HepG2 (cell line): Measurements from ENCODE around the gene RBM15B. TPM values are rescaled to one million over a fixed set of nuclear protein-coding genes. Genes with fewer than 3 reads are reported as not detected.

Experiments
- CEBPB ChIP-seq: IDR thresholded peaks from 2 replicates; pipeline ENCODE4 v1.6.1; 2011; ENCODE audit warnings: low read depth, low read length, improper control_type of control experiment, borderline replicate concordance
- GPBP1L1 ChIP-seq: sonication (generic); formaldehyde crosslinking; IDR thresholded peaks from 2 replicates; pipeline ENCODE4 v1.5.0; 2020; ENCODE audit warnings: mild to moderate bottlenecking, missing genetic modification reagents
- KLF11 ChIP-seq: IDR thresholded peaks from 2 replicates; pipeline ENCODE4 v1.6.1; 2016; ENCODE audit warnings: missing compliant biosample characterization
- MEIS2 ChIP-seq: sonication (generic); formaldehyde crosslinking; IDR thresholded peaks from 2 replicates; pipeline ENCODE4 v1.9.0; 2021; ENCODE audit warnings: mild to moderate bottlenecking, missing genetic modification reagents
- MLLT10 ChIP-seq: sonication (generic); formaldehyde crosslinking; IDR thresholded peaks from 2 replicates; pipeline ENCODE4 v1.4.0; 2020; ENCODE audit warnings: missing genetic modification reagents
- NONO ChIP-seq, 2 experiments: fragments of 450-650 bp in 1 of 2; sonication (generic) in 1 of 2; formaldehyde crosslinking in 1 of 2; IDR thresholded peaks in 1 of 2; conservative IDR thresholded peaks in 1 of 2; 2 replicates each; pipeline versions ENCODE4 v1.6.1 to v1.8.0; 2017 to 2022; ENCODE audit warnings: mild to moderate bottlenecking in 1 of 2, missing genetic modification reagents in 1 of 2, moderate library complexity in 1 of 2
- POLR2G ChIP-seq: fragments of 200-400 bp; formaldehyde crosslinking; IDR thresholded peaks from 2 replicates; pipeline ENCODE4 v1.6.1; 2018; ENCODE audit warnings: mild to moderate bottlenecking, low read depth, low read length, moderate library complexity
- SMC3 ChIP-seq: IDR thresholded peaks from 2 replicates; pipeline ENCODE4 v1.6.1; 2011; ENCODE audit warnings: low read length, improper control_type of control experiment
- SMYD3 ChIP-seq: sonication (generic); formaldehyde crosslinking; IDR thresholded peaks from 2 replicates; pipeline ENCODE4 v1.8.1; 2023; ENCODE audit warnings: mild to moderate bottlenecking, missing genetic modification reagents
- SNAPC2 ChIP-seq: sonication (generic); formaldehyde crosslinking; IDR thresholded peaks from 2 replicates; pipeline ENCODE4 v1.8.1; 2022; ENCODE audit warnings: mild to moderate bottlenecking, missing genetic modification reagents
- SP4 ChIP-seq: sonication (generic); formaldehyde crosslinking; IDR thresholded peaks from 2 replicates; pipeline ENCODE4 v1.8.1; 2023; ENCODE audit warnings: mild to moderate bottlenecking, missing genetic modification reagents
- TBP ChIP-seq: sonication (generic); formaldehyde crosslinking; IDR thresholded peaks from 2 replicates; pipeline ENCODE4 v1.5.0; 2020; ENCODE audit warnings: missing genetic modification reagents
- ZNF18 ChIP-seq: sonication (generic); formaldehyde crosslinking; IDR thresholded peaks from 2 replicates; pipeline ENCODE4 v1.8.0; 2022; ENCODE audit warnings: mild to moderate bottlenecking, missing genetic modification reagents; ENCODE audit not compliant: insufficient replicate concordance
- ZNF326 ChIP-seq: sonication (generic); formaldehyde crosslinking; IDR thresholded peaks from 2 replicates; pipeline ENCODE4 v1.4.0; 2020; ENCODE audit warnings: missing genetic modification reagents, borderline replicate concordance
- ZNF430 ChIP-seq: sonication (generic); formaldehyde crosslinking; IDR thresholded peaks from 2 replicates; pipeline ENCODE4 v1.9.0; 2021; ENCODE audit warnings: mild to moderate bottlenecking, missing genetic modification reagents
- ZNF547 ChIP-seq: sonication (generic); formaldehyde crosslinking; IDR thresholded peaks from 2 replicates; pipeline ENCODE4 v1.5.1; 2020; ENCODE audit warnings: mild to moderate bottlenecking, missing genetic modification reagents
- ZNF780A ChIP-seq: sonication (generic); formaldehyde crosslinking; IDR thresholded peaks from 2 replicates; pipeline ENCODE4 v1.8.0; 2022; ENCODE audit warnings: mild to moderate bottlenecking, missing genetic modification reagents, moderate library complexity
- ZNF781 ChIP-seq: sonication (generic); formaldehyde crosslinking; IDR thresholded peaks from 2 replicates; pipeline ENCODE4 v1.5.1; 2020; ENCODE audit warnings: borderline replicate concordance, mild to moderate bottlenecking, missing genetic modification reagents; ENCODE audit errors: not compliant biosample characterization
- ZNF841 ChIP-seq: sonication (generic); formaldehyde crosslinking; IDR thresholded peaks from 2 replicates; pipeline ENCODE4 v1.8.1; 2023; ENCODE audit warnings: missing genetic modification reagents, borderline replicate concordance
- ZNF878 ChIP-seq: sonication (generic); formaldehyde crosslinking; IDR thresholded peaks from 2 replicates; pipeline ENCODE4 v1.8.1; 2023; ENCODE audit warnings: mild to moderate bottlenecking, missing genetic modification reagents, moderate library complexity
- polyA plus RNA-seq, 8 experiments: library from polyadenylated mRNA; depleted of rRNA in 3 of 8; stranded (reverse) in 7 of 8; unstranded in 1 of 8; fragments of >200 nt; fragmentation: Illumina TruSeq in 4 of 8; extraction: Trizol in 4 of 8; gene quantifications; 2 replicates each; pipeline versions ENCODE4 v1.2.1 to v1.2.3, GENCODE V29; 2011 to 2016; ENCODE audit warnings: low read depth in 4 of 8, missing spikeins in 1 of 8, mixed read lengths in 1 of 8; ENCODE audit not compliant: insufficient read depth in 1 of 8
- total RNA-seq, 5 experiments: library from RNA; depleted of rRNA; stranded (reverse); fragments of >200 nt; fragmentation: Illumina TruSeq; extraction: Trizol; gene quantifications; 2 replicates each; pipeline ENCODE4 v1.2.3, GENCODE V29; 2016; ENCODE audit warnings: low read depth in 1 of 5
- TF ChIP-seq, protein P1 (sequence below): sonication (generic); formaldehyde crosslinking; IDR thresholded peaks from 2 replicates; pipeline ENCODE4 v1.9.0; 2021; ENCODE audit warnings: missing genetic modification reagents, borderline replicate concordance
- TF ChIP-seq, protein P2 (sequence below): sonication (generic); formaldehyde crosslinking; IDR thresholded peaks from 2 replicates; pipeline ENCODE4 v1.5.0; 2020; ENCODE audit warnings: missing genetic modification reagents

Gene RBM15B
- total and polyA plus RNA-seq, 2 of the 13 experiments (the other 11 are each of a cell fraction or from before 2014, with no cell fraction given): 8.2 to 19.3 TPM

DNA sequence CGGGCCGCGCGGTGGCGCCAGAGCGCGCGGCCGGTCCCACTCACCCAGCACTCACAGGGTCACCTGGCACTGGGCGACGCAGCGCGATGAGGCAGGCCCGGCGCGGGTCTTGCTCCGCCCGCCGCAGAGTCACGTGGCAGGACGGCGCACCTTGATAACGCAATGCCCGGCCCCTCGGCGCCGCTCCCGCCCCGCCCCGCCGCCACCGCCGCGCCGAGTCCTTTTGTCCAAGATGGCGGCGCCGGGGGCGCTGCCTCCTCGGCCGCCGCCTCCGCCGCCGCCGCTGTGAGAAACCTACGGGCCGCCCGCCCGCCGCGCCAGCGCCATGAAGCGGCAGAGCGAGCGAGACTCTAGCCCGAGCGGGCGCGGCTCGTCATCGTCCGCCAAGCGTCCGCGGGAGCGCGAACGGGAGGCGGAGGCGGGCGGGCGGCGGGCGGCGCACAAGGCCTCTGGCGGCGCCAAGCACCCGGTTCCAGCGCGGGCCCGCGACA, at the start of gene RBM15B (continued):
- peak; percentile 62; the same call in 1 of the 2 replicates for TF ChIP-seq SP4 (CRISPR knock-in tag)
- TF ChIP-seq SNAPC2 (CRISPR knock-in tag): peak; percentile 72
- TF ChIP-seq ZNF430: no peak
- TF ChIP-seq ZNF326 (CRISPR knock-in tag): no peak
- no peak for TF ChIP-seq GPBP1L1 (CRISPR knock-in tag)
- no peak for TF ChIP-seq SMC3
- no peak for TF ChIP-seq ZNF841 (CRISPR knock-in tag)
- no peak for TF ChIP-seq ZNF18 (CRISPR knock-in tag)
- no peak for TF ChIP-seq TBP (CRISPR knock-in tag)
- TF ChIP-seq MLLT10: no peak
- no peak for TF ChIP-seq ZNF878
- no peak for TF ChIP-seq KLF11 (CRISPR knock-in tag)
- no peak for TF ChIP-seq SMYD3 (CRISPR knock-in tag)
- TF ChIP-seq POLR2G: peak; percentile 53; the same call in 1 of the 2 replicates
- no peak for TF ChIP-seq NONO (IDR thresholded peaks at IDR 0.05)
- peak; percentile 86 for TF ChIP-seq NONO (CRISPR knock-in tag; conservative IDR thresholded peaks at IDR 0.05)
- TF ChIP-seq ZNF781: no peak
- TF ChIP-seq ZNF547 (CRISPR knock-in tag): no peak
- TF ChIP-seq, protein P1, sequence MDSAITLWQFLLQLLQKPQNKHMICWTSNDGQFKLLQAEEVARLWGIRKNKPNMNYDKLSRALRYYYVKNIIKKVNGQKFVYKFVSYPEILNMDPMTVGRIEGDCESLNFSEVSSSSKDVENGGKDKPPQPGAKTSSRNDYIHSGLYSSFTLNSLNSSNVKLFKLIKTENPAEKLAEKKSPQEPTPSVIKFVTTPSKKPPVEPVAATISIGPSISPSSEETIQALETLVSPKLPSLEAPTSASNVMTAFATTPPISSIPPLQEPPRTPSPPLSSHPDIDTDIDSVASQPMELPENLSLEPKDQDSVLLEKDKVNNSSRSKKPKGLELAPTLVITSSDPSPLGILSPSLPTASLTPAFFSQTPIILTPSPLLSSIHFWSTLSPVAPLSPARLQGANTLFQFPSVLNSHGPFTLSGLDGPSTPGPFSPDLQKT (CRISPR knock-in tag): no peak
- TF ChIP-seq ZNF780A (CRISPR knock-in tag): no peak
- TF ChIP-seq MEIS2 (CRISPR knock-in tag): peak; percentile 28; the same call in 1 of the 2 replicates
- TF ChIP-seq, protein P2, sequence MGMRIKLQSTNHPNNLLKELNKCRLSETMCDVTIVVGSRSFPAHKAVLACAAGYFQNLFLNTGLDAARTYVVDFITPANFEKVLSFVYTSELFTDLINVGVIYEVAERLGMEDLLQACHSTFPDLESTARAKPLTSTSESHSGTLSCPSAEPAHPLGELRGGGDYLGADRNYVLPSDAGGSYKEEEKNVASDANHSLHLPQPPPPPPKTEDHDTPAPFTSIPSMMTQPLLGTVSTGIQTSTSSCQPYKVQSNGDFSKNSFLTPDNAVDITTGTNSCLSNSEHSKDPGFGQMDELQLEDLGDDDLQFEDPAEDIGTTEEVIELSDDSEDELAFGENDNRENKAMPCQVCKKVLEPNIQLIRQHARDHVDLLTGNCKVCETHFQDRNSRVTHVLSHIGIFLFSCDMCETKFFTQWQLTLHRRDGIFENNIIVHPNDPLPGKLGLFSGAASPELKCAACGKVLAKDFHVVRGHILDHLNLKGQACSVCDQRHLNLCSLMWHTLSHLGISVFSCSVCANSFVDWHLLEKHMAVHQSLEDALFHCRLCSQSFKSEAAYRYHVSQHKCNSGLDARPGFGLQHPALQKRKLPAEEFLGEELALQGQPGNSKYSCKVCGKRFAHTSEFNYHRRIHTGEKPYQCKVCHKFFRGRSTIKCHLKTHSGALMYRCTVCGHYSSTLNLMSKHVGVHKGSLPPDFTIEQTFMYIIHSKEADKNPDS (CRISPR knock-in tag): no peak
- no peak for TF ChIP-seq CEBPB
